CD8-positive, alpha-beta memory T cell (primary cell): ENCODE results near the gene PRDM2. TPM values are rescaled to one million over a fixed set of nuclear protein-coding genes. Genes with fewer than 3 reads are reported as not detected.
"Not testable (repeated sequence)": the region's sequence is repeated elsewhere in the genome, so short reads cannot be mapped to it uniquely, and the experiment has no call there.

Source experiments
- CTCF ChIA-PET: fragments of 350-600 bp; sonication (Branson Sonifier 250); formaldehyde crosslinking; loops from one replicate; lab custom pipeline; 2021; ENCODE audit warnings: antibody characterized with exemption; lab: Charles Lee
- POLR2A ChIA-PET: fragments of 350-600 bp; sonication (Branson Sonifier 250); formaldehyde crosslinking; loops from one replicate; lab custom pipeline; 2021; ENCODE audit warnings: antibody characterized with exemption; lab: Charles Lee
- DNase-seq, 5 donors: peaks; one replicate each; pipeline versions ENCODE4 v3.0.0 to v3.0.0-alpha.2; 2020 to 2022; ENCODE audit warnings: mixed read lengths in 1 of 5
- H3K27ac ChIP-seq: one replicate; pipeline ENCODE4 v1.7.0; 2013; ENCODE audit warnings: low read depth, mild to moderate bottlenecking, low read length, moderate library complexity
- H3K27me3 ChIP-seq: 2 replicates; pipeline ENCODE4 v1.7.0; 2013; ENCODE audit warnings: low read length, mild to moderate bottlenecking; ENCODE audit not compliant: insufficient read depth, poor library complexity, severe bottlenecking
- H3K36me3 ChIP-seq: 2 replicates; pipeline ENCODE4 v1.7.0; 2013; ENCODE audit warnings: mild to moderate bottlenecking, low read length, moderate library complexity; ENCODE audit not compliant: insufficient read depth
- H3K4me1 ChIP-seq: 2 replicates; pipeline ENCODE4 v1.7.0; 2013; ENCODE audit warnings: mild to moderate bottlenecking, low read length, moderate library complexity; ENCODE audit not compliant: insufficient read depth
- H3K4me3 ChIP-seq: 2 replicates; pipeline ENCODE4 v1.7.0; 2013; ENCODE audit warnings: mild to moderate bottlenecking, low read length
- H3K9me3 ChIP-seq: 2 replicates; pipeline ENCODE4 v1.7.0; 2013; ENCODE audit warnings: mild to moderate bottlenecking, low read length
- H3K27ac Mint-ChIP-seq, 8 donors: one replicate each; pipeline ENCODE4 v1.8.0; 2020 to 2021; ENCODE audit warnings: mixed read lengths in 8 of 8, mild to moderate bottlenecking in 6 of 8, inconsistent platforms in 3 of 8, moderate library complexity in 3 of 8
- H3K27me3 Mint-ChIP-seq, 2 donors: one replicate each; pipeline ENCODE4 v1.8.0; 2020 to 2021; ENCODE audit warnings: mixed read lengths in 2 of 2, mild to moderate bottlenecking in 1 of 2, moderate library complexity in 1 of 2
- H3K36me3 Mint-ChIP-seq, 3 donors: one replicate each; pipeline ENCODE4 v1.8.0; 2020 to 2021; ENCODE audit warnings: mixed read lengths in 3 of 3, inconsistent platforms in 1 of 3, mild to moderate bottlenecking in 1 of 3
- H3K4me1 Mint-ChIP-seq, 3 donors: one replicate each; pipeline ENCODE4 v1.8.0; 2020 to 2021; ENCODE audit warnings: mixed read lengths in 3 of 3, inconsistent platforms in 1 of 3, mild to moderate bottlenecking in 1 of 3
- H3K4me3 Mint-ChIP-seq, 7 donors: one replicate each; pipeline ENCODE4 v1.8.0; 2020 to 2021; ENCODE audit warnings: mixed read lengths in 7 of 7, mild to moderate bottlenecking in 6 of 7, moderate library complexity in 4 of 7, inconsistent platforms in 2 of 7
- H3K9me3 Mint-ChIP-seq, 5 donors: one replicate each; pipeline ENCODE4 v1.8.0; 2020 to 2022; ENCODE audit warnings: mixed read lengths in 5 of 5, mild to moderate bottlenecking in 3 of 5, moderate library complexity in 2 of 5, inconsistent platforms in 1 of 5
- polyA plus RNA-seq: library from polyadenylated mRNA; unstranded; fragments of 300-500 nt; fragmentation: Illumina TruSeq; gene quantifications from one replicate; pipeline ENCODE4 v1.2.3, GENCODE V29; 2021
- total RNA-seq, 2 experiments: library from RNA; stranded (reverse); gene quantifications; one replicate each; pipeline ENCODE4 v1.2.3, GENCODE V29; 2021

The PRDM2 gene
- total and polyA plus RNA-seq, 3 experiments from 2014 or later, result 24.4 to 70.1 (median 67.9) TPM

DNA sequence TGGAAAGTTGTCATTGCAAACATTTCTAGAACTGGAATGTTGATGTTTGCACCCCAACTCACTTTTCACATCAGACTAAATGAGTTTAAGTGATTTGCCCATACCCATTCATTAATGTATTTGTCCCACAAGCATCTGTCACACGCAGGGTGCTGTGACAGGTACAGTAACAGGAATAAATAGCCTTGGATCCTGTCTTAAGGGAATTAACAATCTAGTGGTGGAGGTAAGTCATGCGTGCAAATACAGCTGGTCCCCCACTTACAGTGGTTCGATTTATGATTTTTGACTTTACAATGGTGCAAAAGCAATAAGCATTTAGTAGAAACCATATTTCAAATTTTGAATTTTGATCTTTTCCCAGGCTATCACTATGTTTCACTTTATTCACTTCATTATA lies 17.5 kb upstream of the PRDM2 start:
- H3K27ac Mint-ChIP-seq, result no peak overlapping the region
- H3K9me3 ChIP-seq, result no peaks in the 10 kb centered on the region
- no peaks in the 10 kb centered on the region for H3K4me1 ChIP-seq
- no peaks in the 10 kb centered on the region for H3K4me1 Mint-ChIP-seq
- peaks cover 0 to 1% (median 0%) of the 10 kb centered on the region in 3 donors for H3K36me3 Mint-ChIP-seq
- no peaks in the 10 kb centered on the region for H3K27me3 ChIP-seq
- peaks cover 0 to 2% (median 0%) of the 10 kb centered on the region in 5 donors for H3K9me3 Mint-ChIP-seq
- H3K27ac ChIP-seq, result no peak overlapping the region
- H3K27me3 Mint-ChIP-seq, result peaks cover 17 to 53% of the 10 kb centered on the region in 2 donors
- H3K4me3 ChIP-seq, result no peak overlapping the region
- POLR2A ChIA-PET, result no interaction called here
- H3K4me3 Mint-ChIP-seq, result no peak overlapping the region
- no peaks in the 10 kb centered on the region for H3K36me3 ChIP-seq
- CTCF ChIA-PET, result interaction anchor here (1.1 kb wide), 1 partner anchor 15 kb away, joined by 3 read pairs; no protein-coding TSS in a partner anchor
- DNase-seq, result no peak

DNA sequence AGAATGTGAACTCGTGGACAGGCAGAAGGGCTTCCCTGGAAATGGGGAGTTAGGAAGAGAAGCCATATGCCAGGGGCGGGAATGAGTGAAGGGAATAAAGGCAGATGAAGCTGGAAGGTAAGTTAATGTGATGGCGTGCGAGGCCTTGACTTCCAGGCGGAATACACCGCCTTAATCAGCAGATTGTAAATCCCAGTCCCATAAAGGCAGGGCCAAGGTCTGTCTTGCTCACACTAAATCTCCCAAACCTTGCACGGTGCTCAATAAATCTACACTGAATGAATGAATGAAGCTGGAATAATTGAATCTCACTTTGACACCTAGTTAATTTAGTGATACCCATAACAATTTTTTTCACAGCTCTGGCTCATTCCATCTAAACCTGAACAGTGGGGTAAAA lies 16.8 kb upstream of the PRDM2 start:
- no peaks in the 10 kb centered on the region for H3K9me3 ChIP-seq
- no peaks in the 10 kb centered on the region for H3K4me1 ChIP-seq
- Mint-ChIP-seq H3K36me3 (peaks cover 0 to 1% (median 0%) of the 10 kb centered on the region in 3 donors), H3K9me3 (peaks cover 0 to 2% (median 0%) of the 10 kb centered on the region in 5 donors), H3K27ac (peak overlapping the region in 1 of 8 donors; percentile 29), H3K4me3 (no peak overlapping the region), H3K4me1 (no peaks in the 10 kb centered on the region), H3K27me3 (peaks cover 15 to 49% of the 10 kb centered on the region in 2 donors)
- POLR2A ChIA-PET, result no interaction called here
- DNase-seq, result no peak
- CTCF ChIA-PET, result interaction anchor here (1.1 kb wide), 1 partner anchor 16 kb away, joined by 3 read pairs; no protein-coding TSS in a partner anchor
- H3K27me3 ChIP-seq, result no peaks in the 10 kb centered on the region
- no peaks in the 10 kb centered on the region for H3K36me3 ChIP-seq
- H3K4me3 ChIP-seq, result no peak overlapping the region
- no peak overlapping the region for H3K27ac ChIP-seq

- H3K27ac Mint-ChIP-seq, result no peak overlapping the region
- Histone ChIP-seq H3K4me3 (no peak overlapping the region), H3K27ac (no peak overlapping the region), H3K36me3 (no peaks in the 10 kb centered on the region), H3K27me3 (no peaks in the 10 kb centered on the region), H3K4me1 (no peaks in the 10 kb centered on the region), H3K9me3 (no peaks in the 10 kb centered on the region)
- H3K27me3 Mint-ChIP-seq, result peaks cover 11 to 54% of the 10 kb centered on the region in 2 donors
- POLR2A ChIA-PET, result no interaction called here
- no peak overlapping the region for H3K4me3 Mint-ChIP-seq
- peaks cover 0 to 9% (median 0%) of the 10 kb centered on the region in 3 donors for H3K36me3 Mint-ChIP-seq
- peaks cover 0 to 7% (median 2%) of the 10 kb centered on the region in 5 donors for H3K9me3 Mint-ChIP-seq
- no peak for DNase-seq
- CTCF ChIA-PET, result no interaction called here
- no peaks in the 10 kb centered on the region for H3K4me1 Mint-ChIP-seq
Measured at GRCh38 chr1:13687151-13687715, 12.8 kb upstream of the PRDM2 start.

GRCh38 chr1:13693094-13693493 lies 6.9 kb upstream of the PRDM2 start:
- H3K9me3 ChIP-seq, H3K4me1 ChIP-seq, H3K36me3 ChIP-seq, H3K27ac ChIP-seq, POLR2A ChIA-PET, DNase-seq, CTCF ChIA-PET, H3K27me3 ChIP-seq, H3K9me3 Mint-ChIP-seq, H3K4me3 ChIP-seq: not testable (repeated sequence)
- Mint-ChIP-seq H3K27me3 (peaks cover 15 to 45% of the 10 kb centered on the region in 2 donors), H3K4me1 (peaks cover 0 to 11% (median 3%) of the 10 kb centered on the region in 3 donors), H3K4me3 (peak overlapping the region in 1 of 7 donors; percentile 7), H3K36me3 (peaks cover 0 to 13% (median 0%) of the 10 kb centered on the region in 3 donors), H3K27ac (peak overlapping the region in 1 of 8 donors; percentile 24)

DNA sequence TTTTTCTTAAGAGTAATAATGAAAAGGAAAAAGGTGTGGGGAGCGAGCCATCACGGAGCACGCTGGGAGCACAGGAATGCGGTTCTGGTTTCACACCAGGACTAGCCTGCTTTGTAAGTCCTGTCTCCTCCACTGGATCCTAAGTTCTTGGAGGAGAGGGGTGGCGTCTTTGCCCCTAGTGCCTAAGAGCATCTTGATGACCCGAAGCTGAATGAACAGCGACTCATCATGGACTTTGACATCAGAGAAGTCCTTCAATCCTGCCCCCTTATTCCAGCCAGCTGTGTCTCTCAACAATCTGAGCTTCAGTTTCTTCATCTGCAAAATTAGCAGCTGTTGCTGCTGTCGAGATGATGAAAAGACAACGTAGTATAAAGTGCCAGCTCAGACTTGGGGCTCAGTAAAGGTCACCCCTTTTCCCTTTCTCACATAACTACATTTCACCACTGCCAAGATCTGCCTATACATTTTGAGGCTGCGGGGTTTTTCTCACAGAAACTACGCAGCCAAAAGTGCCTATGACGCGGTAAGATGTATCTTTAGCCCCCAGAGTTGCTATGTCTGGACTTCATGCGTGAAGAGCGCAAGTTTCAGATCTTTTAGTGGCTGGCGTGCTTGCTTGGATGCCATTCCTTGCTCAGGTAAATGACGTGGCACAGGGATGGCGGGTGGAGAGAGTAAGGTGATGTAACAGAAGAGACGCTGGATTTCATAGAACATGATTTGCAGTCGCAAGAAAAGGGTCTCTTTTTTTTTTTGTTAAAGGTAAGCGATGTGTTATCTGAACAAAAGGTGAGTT lies 4.9 kb upstream of the PRDM2 start:
- peaks cover 6 to 20% (median 11%) of the 10 kb centered on the region in 3 donors for H3K4me1 Mint-ChIP-seq
- Histone ChIP-seq H3K36me3 (no peaks in the 10 kb centered on the region), H3K9me3 (no peaks in the 10 kb centered on the region), H3K4me1 (peaks cover 7% of the 10 kb centered on the region), H3K27me3 (peaks cover 4% of the 10 kb centered on the region), H3K4me3 (no peak overlapping the region), H3K27ac (no peak overlapping the region)
- peaks cover 0 to 2% (median 0%) of the 10 kb centered on the region in 5 donors for H3K9me3 Mint-ChIP-seq
- peaks cover 11 to 27% of the 10 kb centered on the region in 2 donors for H3K27me3 Mint-ChIP-seq
- DNase-seq, result no peak
- ChIA-PET POLR2A (no interaction called here), CTCF (no interaction called here)
- H3K4me3 Mint-ChIP-seq, result peak overlapping the region in 1 of 7 donors; percentile 56
- H3K36me3 Mint-ChIP-seq, result peaks cover 0 to 9% (median 2%) of the 10 kb centered on the region in 3 donors
- no peak overlapping the region for H3K27ac Mint-ChIP-seq

GRCh38 chr1:13697738-13698137 lies 2.2 kb upstream of the PRDM2 start:
- H3K4me1 ChIP-seq, result peaks cover 24% of the 10 kb centered on the region
- ChIA-PET POLR2A (no interaction called here), CTCF (no interaction called here)
- H3K27me3 ChIP-seq, result peaks cover 4% of the 10 kb centered on the region
- H3K36me3 ChIP-seq, result no peaks in the 10 kb centered on the region
- H3K4me3 Mint-ChIP-seq, result peak overlapping the region in 4 of 7 donors; percentile 2 to 80 (median 38)
- no peak overlapping the region for H3K4me3 ChIP-seq
- no peak overlapping the region for H3K27ac ChIP-seq
- DNase-seq, result no peak
- no peaks in the 10 kb centered on the region for H3K9me3 Mint-ChIP-seq
- H3K9me3 ChIP-seq, result no peaks in the 10 kb centered on the region
- peak overlapping the region in 7 of 8 donors; percentile 4 to 79 (median 60) for H3K27ac Mint-ChIP-seq
- H3K27me3 Mint-ChIP-seq, result peaks cover 5 to 9% of the 10 kb centered on the region in 2 donors
- H3K4me1 Mint-ChIP-seq, result peaks cover 27 to 43% (median 35%) of the 10 kb centered on the region in 3 donors
- H3K36me3 Mint-ChIP-seq, result peaks cover 0 to 12% (median 4%) of the 10 kb centered on the region in 3 donors

DNA sequence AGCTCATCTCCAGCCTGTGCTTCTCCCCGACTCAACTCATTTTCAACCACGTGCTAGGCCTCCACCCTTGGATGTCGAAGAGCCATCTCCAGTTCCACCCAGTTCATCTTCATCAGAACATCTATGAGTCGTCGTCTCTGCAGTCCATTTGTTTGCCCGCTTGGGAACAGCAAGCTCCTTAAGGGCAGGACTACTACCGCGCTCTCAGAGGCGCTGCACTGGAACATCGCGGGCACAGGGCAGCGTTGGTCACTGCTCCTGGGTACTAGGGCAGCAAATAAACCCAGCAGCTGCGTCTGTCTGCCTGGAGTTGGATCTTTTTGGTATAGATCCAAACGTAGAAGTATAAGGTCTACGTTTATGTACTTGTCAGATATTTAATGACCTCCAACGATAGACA lies 478 bp upstream of the PRDM2 start:
- POLR2A ChIA-PET, result interaction anchor here (1.1 to 1.4 kb wide), 2 partner anchors 8 to 49 kb away, joined by 3 to 4 read pairs; no protein-coding TSS in a partner anchor
- H3K4me3 ChIP-seq, result peak overlapping the region; percentile 66
- peaks cover 4% of the 10 kb centered on the region for H3K27me3 ChIP-seq
- H3K9me3 ChIP-seq, result no peaks in the 10 kb centered on the region
- H3K27ac Mint-ChIP-seq, result peak overlapping the region; percentile 79 to 99 (median 96)
- peak overlapping the region; percentile 90 for H3K27ac ChIP-seq
- CTCF ChIA-PET, result no interaction called here
- no peaks in the 10 kb centered on the region for H3K36me3 ChIP-seq
- DNase-seq, result no peak
- peak overlapping the region; percentile 85 to 91 (median 86) for H3K4me3 Mint-ChIP-seq
- peaks cover 0 to 5% of the 10 kb centered on the region in 2 donors for H3K27me3 Mint-ChIP-seq
- H3K4me1 ChIP-seq, result peaks cover 30% of the 10 kb centered on the region
- H3K4me1 Mint-ChIP-seq, result peaks cover 38 to 53% (median 49%) of the 10 kb centered on the region in 3 donors
- H3K36me3 Mint-ChIP-seq, result peaks cover 0 to 15% (median 0%) of the 10 kb centered on the region in 3 donors
- no peaks in the 10 kb centered on the region for H3K9me3 Mint-ChIP-seq
